ENCODE results near the gene R3HDML.

Gene R3HDML

GRCh38 chr20:44354979-44355497 is 18.2 kb downstream of the R3HDML start:
- no peak for TF ChIP-seq CTCF (IDR thresholded peaks at IDR 0.05; ENCODE audit: control extremely low read depth, extremely low read depth, low read depth, missing control alignments)
- ChIA-PET POLR2A (no interaction called here), CTCF (interaction anchor here (1.0 to 1.4 kb wide), 2 partner anchors 30 to 43 kb away, joined by 4 read pairs; no protein-coding TSS in a partner anchor)
- no peak for DNase-seq (ENCODE audit: extremely low spot score)

DNA sequence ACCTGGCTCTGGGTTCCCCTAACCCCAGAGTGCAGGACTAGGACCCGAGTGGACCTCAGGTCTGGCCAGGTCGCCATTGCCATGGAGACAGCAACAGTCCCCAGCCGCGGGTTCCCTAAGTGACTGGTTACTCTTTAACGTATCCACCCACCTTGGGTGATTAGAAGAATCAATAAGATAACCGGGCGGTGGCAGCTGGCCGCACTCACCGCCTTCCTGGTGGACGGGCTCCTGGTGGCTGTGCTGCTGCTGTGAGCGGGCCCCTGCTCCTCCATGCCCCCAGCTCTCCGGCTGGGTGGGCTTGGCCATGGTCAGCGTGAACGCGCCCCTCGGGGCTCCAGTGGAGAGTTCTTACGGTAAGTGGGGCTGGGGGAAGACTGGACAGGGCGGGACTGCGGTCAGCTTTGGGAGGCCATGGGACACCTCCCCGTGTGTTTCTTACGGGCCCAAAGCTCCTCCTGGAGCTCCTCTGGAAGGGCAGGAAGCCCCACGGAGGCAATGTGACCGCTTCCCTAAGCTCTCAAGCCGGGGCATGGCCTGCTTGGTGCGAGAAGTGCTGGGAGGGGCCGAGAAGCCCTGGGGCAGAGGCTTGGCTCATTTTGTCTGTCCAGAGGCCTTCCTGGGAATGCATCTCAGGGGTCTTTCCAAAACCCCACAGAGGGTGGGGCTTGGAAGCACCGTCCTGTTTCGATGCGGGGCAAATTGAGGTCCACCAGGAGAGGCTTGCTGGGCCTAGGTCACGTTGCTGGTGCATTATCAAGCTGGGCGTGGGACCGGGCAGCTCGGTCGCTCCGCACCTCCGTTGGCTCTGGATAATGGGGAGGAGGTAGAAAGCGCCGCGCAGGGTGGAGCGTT is 18.9 kb downstream of the R3HDML start, which contains the start of gene HNF4A:
Gene HNF4A, plus strand, starts transcription at position 202 of the 855 bp plus-strand sequence. Its CDS starts 106 bp downstream, at position 308.
- POLR2A ChIA-PET = no interaction called here
- no peak for DNase-seq (ENCODE audit: extremely low spot score)
- no peak for TF ChIP-seq CTCF (IDR thresholded peaks at IDR 0.05; ENCODE audit: control extremely low read depth, extremely low read depth, low read depth, missing control alignments)

GRCh38 chr20:44356353-44356723 is 19.5 kb downstream of the R3HDML start:
- POLR2A ChIA-PET = no interaction called here
- no peak for DNase-seq (ENCODE audit: extremely low spot score)
- CTCF ChIA-PET = interaction anchor here (0.9 kb wide), 1 partner anchor 11 kb away, joined by 3 read pairs; no protein-coding TSS in a partner anchor
- TF ChIP-seq CTCF (IDR thresholded peaks at IDR 0.05; ENCODE audit: control extremely low read depth, extremely low read depth, low read depth, missing control alignments) = no peak

More for the DNA sequence above, 18.9 kb downstream of the R3HDML start, which contains the start of gene HNF4A:
- CTCF ChIA-PET = interaction anchor here (0.9 kb wide), 1 partner anchor 10 kb away, joined by 3 read pairs; no protein-coding TSS in a partner anchor

DNA sequence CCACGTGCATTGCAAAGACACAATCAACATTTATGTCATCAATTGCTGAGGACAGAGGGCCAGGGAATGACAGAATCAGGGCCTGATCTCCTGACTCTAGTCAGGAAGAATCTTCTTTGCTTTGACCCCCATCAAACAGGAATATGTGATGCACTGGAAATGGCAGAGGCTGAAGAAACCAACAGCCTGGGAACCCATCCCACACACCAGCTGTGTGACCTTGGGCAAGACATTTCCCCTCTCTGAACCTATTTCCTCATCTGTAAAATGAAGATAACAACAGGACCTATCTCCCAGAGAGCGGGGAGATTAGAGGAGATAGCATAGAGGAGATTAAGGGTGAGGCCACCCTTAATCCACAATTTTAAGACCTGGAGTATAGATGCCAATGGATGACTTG is 20.2 kb downstream of the R3HDML start:
- ChIA-PET CTCF (no interaction called here), POLR2A (no interaction called here)
- DNase-seq (ENCODE audit: extremely low spot score) = no peak
- no peak for TF ChIP-seq CTCF (IDR thresholded peaks at IDR 0.05; ENCODE audit: control extremely low read depth, extremely low read depth, low read depth, missing control alignments)

DNA sequence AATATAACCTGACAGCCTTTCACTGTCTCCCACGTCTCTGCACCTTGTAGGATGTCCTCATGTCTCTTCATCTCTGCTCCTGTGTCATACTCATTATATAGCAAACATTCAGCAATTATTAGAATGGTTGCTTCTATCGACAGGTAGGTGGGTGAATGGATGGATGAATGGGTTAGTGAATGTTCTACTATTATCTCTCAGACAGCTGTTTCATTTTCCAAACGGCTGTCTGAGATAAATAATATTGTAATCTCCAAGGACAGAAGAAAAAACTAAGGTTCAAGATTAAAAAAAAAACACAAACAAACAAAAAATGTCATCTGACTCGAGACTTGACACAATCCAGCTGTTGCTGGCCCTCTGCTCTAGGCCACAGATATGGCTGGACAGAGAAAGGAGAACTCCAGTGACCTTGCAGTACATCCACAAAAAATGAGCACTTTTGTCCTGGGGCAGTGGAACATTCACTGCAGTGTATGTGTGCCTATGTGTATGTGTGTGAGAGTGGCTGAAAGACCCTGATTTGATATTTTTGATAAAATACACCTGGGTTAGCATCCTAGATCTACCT is 20.8 kb downstream of the R3HDML start:
- DNase-seq (ENCODE audit: extremely low spot score) = peak; percentile 3
- POLR2A ChIA-PET = no interaction called here
- CTCF ChIA-PET = no interaction called here
- TF ChIP-seq CTCF (IDR thresholded peaks at IDR 0.05; ENCODE audit: control extremely low read depth, extremely low read depth, low read depth, missing control alignments) = no peak

DNA sequence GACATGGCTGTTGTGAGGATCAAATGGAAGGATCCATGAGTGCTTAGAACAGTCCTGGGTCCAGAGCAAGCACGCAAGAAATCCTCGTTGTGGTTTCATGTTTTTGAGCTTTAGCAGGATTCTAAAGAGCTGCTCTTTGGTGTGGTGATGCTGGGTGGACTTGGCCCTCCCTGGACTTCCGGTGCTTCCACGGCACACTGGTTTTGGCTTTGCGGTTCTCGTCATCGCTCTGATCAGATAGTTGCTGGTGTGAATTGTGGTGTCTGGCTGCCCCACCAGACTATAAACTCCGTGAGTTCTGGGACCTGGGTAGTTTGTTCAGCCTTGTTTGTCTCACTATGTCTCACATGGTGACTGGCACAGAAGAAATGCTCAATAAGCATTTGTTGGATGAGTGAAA is 21.9 kb downstream of the R3HDML start:
- no peak for DNase-seq (ENCODE audit: extremely low spot score)
- ChIA-PET POLR2A (no interaction called here), CTCF (interaction anchor here (1.2 kb wide), 1 partner anchor 48 kb away, joined by 3 read pairs; no protein-coding TSS in a partner anchor)
- TF ChIP-seq CTCF (IDR thresholded peaks at IDR 0.05; ENCODE audit: control extremely low read depth, extremely low read depth, low read depth, missing control alignments) = no peak
